Measurements from ENCODE around the gene PIP5KL1.

PIP5KL1 gene

DNA sequence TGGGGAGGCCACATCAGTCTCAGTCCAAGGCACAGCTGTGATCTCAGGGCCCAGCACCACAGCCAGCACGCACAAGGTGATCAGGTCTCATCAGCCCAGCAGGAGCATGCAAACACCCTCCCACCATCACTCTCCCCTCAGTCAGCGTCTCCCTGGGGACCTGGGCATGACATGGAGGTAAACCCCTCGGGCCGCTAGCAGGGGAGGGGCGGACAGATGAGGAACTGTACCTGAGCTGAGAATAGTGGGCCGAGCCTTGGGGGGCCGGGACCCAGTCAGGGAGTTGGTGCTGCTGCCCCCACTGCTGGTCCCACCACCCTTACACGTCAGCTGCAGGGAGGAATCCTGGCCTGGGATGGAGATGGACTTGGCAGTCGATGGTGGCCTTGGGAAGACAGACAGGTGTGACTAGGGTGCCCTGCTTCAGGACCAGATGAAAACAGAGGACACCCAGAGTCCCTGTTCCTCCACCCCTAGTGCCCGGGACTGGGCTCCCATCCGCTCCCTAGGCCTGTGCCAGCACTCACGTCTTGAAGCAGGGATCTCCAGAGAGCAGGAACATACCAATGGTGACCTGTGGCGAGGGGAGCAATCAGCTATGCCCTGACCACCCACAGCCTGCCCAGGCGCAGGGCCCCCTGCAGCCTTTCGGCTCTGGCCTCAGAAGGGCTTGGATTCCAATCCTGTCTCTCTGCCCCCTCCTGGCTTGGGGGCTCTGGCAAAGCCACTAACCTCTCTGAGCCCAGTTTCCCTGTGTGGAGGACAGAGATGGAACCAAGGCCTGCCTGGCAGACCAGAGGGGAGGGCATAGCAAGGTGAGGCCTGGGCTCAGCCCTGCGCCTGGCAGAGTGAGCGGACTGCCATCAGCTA is 17.5 kb upstream of the PIP5KL1 start:
- no peak for DNase-seq

DNA sequence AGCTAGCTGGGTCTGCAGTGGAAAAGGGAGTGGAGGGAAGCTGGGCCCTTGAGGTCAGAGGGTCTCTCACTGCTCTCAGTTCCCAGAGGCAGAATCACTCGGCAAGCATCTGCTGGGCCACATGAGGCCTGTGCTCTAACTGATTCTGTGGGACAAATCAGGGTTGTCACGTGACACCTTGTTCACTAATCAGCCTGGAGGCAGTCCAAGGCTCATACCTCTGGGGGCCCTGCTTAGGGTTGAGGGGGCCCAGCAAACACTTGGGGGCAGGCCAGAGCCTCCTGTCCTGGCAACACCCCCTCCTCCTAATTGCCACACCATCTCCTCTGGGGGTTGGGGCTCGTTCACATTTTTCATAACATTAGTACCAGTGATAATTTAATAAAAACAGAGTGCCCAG is 16.2 kb upstream of the PIP5KL1 start:
- DNase-seq: no peak

DNA sequence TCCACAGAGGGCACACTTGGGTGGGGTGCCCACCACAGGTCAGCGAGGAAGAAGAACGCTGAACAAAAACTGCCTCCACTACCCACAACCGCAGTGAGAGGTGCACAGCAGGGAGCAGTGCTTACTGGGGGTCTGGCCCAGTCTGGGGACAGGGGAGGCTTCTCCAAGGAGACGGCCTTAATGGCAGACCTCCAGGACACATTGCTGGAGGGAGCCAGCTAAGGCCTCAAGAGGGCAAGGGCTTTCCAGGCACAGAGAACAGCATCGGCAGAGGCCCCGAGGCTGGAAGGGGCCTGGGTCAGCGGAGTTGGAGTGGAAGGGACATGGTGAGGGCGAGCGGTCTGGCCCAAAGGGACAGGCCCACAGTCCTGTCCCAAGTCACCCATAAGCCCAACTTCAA is 15.4 kb upstream of the PIP5KL1 start:
- DNase-seq: no peak

DNA sequence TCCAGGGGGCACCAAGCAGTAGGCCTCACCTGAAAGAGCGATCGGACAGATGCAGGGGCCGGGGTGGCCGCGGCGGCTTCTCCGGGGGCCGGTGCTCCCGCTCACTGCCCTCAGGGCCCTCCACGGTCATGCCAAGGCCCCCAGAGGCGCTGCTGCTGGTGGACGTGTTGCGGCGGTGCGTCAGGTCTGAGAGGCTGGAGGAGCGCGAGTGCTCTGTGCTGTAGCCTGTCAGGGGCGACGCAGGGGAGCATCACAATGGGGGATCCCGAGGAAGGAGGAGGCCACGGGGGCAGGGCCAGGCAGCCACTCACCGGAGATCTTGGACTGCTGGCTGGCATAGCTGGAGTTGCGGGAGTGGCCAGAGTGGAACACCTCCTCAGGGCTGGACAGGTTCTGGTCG is 14.8 kb upstream of the PIP5KL1 start:
- DNase-seq: no peak

DNA sequence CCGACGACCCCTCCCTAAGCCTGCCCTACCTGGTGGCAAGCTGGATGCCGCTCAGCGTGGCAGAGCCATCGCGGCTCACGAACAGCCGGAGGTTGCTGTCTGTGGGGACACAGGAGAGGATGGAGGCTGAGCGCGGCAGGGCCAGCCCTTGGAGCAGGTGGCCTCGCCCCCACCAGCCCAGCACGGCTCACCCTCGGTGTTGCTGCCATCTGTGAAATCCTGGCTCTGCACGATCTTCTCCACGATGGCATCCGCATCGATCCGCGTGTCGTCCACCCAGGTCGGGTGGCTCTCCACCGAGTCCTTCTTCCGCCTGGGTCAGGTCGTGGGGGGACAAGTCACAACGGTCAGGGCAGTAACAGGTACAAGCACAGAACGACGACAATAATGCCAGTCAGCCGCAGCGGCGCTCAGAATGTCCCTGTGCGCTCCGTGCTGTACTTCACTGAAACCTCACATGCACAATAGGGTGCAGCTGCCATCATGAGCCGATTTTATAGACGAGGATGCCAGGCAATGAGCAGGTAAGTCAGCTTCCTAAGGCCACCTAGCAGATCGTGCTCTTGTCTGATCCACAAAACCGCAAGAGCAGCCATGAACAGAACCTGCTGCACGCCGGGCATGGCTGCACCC is 14.1 kb upstream of the PIP5KL1 start:
- DNase-seq: no peak

DNA sequence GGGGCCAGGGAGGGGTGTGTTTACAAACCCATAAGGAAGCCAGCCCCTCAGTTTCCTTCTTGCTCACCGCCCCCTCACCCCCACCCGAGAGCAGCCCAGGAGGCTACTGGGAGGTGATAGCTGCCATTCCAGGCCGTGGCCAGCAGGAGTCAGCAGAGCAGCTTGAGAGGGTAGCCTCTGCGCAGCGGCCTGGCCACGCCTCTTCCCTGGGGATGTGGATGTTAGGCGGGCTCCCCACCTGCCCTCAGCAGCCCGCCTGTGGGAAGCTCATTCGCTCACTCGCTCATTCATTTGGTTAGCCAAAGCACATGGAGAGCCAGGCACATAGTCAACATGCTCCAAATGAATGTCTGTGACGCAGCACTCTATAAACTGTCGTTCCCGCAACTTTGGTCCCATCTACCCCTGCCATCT is 13.2 kb upstream of the PIP5KL1 start:
- DNase-seq: peak; percentile 82

DNA sequence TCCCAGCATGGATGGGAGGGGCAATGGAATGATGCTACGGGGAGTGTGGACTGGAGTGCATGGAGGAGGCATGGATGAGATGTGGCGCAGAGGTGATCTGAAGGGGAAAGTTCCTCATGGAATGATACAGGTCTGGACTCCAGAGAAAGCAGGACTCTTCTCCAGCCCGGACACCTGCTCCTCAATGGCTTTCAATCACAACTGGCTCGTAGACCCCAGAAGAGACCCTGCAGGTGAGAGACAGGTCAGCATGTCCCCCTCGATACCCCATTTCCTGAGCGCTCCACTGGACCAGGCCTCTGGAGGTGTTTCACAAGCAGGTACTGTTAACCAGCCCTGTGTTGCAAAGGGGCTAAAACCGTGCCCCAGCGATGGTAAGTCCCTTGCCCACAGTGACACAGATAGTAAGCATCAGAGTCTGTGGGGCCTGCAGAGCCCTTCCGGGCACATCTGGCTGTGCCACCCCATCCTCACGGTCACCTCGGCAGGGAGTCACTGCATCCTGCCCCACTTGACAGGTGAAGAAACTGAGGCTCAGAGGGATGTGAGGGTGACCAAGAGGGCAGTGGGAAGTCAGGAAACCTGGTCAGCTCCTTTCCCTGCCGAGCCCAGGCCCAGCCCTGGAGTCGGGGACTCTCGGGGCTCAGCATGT is 12.6 kb upstream of the PIP5KL1 start:
- no peak for DNase-seq

DNA sequence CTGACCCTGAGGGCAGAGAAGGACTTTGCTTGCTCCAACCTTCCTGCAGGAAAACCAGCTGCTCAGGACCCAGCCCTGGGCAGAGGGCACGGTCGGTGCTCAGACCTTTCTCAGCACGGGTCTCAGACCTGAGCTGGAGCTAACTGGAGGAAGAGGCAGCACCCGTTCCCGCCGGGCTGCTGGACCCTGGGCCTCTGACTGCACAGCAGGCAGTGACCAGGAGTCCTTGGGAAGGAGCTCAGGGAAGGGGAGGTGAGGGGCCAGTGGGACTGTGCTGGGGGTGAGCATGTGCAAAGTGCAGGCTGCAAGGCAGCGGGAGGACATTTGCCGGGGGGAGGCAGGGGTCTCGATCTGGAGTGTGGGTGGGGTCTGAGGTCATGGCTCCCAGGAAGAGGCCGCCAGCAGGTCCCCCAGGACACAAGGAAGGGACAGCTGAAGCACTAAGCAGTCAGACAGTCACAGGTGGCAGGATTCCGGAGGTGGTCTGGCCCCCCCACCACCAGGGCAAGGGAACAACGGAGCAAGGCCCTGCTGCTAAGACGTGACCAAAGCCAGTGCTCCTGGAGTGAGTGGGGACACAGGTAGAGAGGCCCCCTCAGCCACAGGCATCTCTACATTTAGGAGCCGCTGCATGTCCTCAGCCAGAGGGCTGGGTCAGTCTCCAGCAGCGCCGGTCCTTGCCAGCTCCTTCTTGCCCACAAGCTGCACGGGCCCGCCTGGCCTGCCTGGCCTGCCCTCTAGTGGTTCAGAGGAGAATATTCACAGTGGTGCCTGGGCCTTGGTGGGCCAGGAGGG is 11.8 kb upstream of the PIP5KL1 start:
- peak; percentile 69 for DNase-seq

DNA sequence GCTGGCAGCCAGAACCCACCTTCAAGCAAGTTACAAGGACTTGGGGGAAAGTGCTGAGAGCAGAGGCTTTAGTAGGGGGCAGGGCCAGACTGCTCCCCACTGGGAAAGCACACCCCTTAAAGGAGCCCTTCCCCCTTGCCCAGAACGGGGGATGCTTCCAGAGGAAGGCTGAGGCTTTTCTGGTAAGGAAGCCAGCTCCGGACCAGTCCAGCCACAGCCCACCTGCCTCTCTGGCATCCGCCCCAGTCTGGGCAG is 11.3 kb upstream of the PIP5KL1 start:
- no peak for DNase-seq

DNA sequence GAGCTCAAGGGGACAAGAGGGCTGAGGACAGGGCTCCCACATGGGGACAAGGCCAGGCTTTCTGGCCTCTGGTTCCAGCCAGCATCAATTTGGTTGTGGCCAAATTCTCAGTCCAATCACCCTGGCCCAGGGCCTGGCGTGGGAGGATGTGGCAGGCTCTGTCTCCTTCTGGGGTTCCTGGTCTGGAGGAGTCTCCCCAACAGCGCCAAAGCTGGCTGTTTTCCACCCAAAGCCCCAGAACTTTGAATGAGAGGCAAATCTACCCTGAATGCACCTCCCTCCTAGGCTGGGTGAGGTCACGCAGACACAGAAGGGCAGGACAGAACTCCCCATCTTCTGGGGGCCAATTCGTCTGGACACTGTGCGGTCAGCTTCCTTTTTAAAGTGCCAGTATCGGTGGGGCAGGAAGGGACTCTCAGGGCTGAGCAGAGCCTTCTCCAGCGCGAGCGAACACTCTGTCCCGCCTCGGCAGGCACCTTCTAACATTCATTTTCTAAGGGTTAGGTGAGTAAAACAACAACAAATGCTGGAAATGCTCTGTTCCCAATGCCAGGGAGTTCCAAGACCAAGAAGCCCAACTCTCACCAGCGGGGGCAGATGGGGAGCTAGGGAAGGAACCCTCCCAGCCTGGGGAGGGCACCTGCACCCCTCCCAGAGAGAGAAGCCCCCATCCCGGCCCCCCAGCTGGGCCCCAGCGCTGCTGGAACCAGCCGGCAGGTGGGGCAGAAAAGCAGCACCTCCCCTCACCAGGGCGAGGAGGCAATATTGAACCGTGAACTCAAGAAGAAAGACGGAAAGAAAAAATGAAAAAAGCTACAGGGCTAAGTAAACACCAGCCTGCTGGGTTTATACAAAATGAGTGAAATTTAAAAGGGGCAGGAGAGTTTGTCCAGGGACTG is 10.7 kb upstream of the PIP5KL1 start:
- DNase-seq: no peak

DNA sequence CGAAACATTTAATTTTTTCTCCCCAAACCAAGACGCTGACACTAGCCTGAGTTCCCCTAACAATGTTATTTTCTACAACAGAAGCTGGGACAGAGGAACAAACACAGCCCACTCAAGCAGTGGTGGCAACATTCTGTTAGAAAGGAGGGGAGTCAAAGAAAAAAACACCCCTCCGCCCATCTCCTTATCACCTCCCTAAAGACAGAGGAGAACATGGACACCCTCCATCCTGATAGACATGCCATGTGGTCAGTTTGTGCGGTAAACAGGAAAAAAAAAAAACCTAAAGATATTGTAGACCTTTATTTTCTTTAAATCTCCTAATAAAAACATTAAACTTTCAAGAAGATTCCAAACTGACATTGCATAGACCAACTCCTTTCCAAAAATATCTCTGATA is 10.0 kb upstream of the PIP5KL1 start:
- no peak for DNase-seq

DNA sequence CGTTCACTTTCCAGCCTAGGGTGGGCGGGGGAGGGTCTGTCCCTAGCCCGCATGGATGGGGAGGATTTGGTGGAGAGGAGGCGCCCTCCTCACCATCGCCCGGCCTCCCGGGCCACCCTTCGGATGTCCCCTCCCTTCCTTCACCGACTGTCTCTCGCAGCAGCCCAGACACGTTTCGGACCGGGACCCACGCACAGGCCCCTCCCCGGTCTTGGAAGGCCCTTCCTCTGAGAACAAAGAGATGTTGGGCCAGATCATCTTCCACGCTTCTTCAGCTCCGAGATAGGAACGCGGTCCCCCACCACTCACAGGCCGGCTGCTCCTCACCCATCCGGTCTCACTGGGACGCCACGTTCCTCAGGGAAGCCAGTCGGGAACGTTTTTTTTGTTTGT is 7.7 kb upstream of the PIP5KL1 start:
- peak; percentile 67 for DNase-seq

DNA sequence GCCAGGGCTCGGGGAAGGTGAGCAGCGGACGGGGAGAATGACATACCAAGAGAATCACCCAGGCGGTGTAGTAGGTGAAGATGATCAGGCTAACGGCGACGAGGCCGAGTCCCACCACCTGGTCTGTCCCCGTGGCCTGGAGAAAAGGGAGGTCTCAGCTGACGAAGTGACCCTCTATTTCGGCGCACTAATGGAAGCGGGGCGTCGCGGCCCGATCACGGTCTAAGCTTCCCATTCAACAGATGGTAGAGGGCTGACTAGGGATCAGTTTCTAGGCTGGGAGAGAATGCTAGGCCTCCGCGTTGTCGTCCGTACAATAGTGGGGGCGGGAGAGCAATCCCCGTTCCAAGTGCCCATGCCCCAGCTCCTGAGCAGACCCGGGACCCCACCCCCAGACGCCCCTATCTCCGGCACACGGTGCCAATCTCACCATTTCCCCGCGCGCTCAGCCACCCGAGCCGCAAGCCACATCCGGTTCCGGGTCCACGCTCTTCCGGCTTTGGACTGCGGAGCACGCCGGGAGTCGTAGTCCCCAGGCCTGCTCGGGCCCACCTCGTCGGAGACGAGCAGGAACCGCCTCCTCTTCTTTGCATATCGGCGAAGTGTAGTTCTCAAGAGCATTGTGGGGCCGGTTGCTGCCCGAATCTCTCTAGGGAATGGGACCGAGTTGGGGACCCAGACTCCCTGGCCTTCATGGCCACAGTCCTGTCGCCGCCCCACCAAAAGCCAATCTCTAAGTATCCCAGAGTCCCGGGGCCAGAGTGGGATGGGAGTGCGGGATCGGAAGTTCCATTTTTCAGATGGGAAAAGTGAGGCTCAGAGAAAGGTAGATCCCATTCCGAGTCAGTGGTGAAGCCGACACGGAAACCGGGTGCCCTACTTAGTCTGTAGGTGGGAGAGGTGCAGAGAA is 7.1 kb upstream of the PIP5KL1 start, which contains the start of gene DPM2:
Gene DPM2, minus strand, starts transcription at position 467 of the 910 bp plus-strand sequence. Its CDS starts 34 bp downstream, at position 433.
- peak; percentile 93 for DNase-seq

DNA sequence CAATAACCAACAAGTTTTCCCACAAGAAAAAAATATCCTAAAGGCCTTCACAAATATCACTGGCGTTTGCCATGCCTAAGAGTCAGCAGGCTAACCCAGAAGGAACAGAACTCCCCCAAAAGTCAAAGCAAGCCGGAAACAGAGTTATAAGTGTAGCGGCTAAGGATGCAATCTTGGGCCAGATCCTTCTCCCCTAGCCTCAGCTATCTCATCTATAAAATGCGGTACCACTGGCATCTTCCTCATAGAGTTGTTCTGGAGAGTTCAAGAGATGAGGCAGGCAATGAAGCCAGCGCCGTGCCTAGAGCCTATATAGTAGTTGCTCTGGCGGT is 6.4 kb upstream of the PIP5KL1 start:
- no peak for DNase-seq

DNA sequence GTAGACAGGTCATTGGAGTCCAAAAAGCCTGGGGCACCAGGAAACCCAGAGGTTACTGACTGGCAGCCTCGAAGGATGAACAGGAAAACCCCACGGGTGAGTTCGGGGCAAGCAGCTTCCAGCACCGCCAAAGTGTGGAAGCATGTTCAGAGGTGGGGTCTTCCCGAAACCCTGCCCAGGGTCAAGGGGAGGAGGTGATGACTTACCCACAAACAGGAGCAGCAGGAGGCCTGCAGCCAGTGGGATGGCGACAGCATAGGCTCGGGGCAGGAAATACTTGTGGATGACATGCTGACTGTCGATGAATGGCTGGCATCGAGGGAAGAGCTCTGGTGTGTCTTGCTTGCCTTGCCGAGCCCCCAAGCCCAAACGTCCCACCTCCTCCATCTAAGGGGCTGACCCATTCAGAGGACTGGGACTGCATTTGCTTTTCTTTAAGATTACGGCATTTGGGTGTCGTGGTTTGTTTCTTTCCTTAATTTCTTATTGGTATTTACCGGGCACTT is 5.8 kb upstream of the PIP5KL1 start:
- DNase-seq: no peak

DNA sequence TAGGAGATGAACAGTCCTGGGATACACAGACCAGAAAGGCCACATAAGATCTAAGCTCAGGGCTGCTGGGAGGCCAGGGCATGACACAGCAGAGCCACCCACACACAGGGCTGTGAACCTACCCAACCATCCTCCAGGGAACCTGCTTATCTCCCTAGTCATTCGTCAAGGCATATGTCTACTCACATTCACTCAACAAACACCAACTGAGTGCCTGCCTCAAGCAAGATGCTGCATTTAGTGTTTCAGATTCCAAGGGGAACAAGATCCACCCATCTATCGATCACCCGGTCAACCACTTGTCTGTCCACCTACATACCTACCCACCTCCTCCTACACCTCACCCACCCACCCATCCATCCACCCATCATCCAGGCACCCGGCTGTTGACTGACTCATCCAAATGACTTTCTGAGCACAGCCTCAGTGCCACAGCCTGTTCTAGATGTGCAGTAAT is 5.2 kb upstream of the PIP5KL1 start:
- DNase-seq: no peak

DNA sequence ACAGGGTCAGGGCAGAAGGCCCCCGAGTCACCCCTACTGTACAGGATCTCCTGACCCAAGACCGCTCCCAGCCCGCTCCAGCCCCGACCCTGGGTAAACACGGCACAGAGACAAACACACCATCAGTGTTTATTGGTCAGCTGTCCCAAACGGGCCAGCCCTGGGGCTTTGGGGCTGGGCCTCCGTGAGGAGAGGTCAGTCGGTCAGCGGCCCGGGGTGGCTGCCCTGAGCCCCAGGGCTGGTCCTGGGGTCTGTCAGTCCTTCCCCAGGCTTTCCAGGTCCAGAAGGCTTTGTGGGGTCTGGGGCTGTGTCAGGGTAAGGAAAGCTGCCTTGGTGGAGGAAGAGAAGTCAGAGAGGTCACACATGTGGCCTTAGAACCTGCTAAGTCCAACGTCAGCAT is 4.4 kb upstream of the PIP5KL1 start:
- no peak for DNase-seq

DNA sequence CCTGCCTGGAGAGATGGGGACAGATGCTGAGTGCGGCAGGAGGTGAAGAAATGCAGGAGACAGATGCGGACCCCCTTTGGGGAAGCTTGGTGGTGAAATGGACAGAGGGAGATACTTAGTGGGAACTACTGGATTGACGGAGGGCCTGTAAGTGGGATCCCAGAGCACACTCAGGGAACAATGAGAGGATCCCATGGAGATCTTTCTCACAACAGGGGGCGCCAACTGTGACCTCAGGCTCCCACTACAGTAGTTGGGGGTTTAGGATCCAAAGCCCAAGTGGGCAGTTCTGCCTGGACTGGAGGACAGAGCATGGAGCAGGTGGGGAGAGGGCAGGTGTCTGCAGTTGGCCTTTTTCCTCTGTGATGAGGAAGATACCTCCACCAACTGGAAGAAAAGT is 3.7 kb upstream of the PIP5KL1 start:
- no peak for DNase-seq

DNA sequence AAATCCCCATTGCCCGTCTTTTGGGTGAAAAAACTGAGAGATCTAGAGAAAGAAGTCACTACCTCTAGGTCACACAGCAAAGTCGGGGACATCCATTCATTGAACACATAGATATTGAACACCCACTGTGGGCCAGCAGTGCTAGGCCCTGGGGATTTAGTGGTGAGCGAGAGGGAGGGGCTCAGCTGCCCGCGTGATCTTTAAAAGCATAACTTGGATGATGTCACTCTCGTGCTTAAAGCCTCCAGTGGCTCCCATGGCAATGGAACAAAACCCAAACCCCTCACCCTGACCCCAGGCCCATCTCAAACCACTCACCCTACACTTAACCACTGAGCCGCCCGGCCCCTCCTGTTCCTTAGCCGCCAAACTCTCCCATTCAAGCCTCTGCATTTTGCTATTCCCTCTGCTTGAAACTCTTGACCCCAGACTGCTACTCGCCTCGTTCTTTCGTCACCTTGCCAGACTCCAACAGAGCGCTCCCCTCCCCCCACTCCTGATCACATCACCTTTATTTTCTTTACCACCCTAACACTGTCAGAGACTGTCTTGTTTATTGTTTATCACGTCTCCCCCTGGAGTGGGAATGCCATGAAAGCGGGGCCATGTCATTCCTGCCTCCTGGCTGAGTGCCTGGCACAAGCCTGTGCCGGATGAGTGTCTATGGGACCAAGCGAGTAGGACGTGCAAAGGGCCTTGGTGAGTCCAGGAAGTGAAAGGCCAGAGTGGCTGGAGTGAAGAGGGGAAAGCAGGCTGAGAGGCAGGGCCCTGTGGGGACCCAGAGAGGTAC is 710 bp upstream of the PIP5KL1 start:
- DNase-seq: no peak

DNA sequence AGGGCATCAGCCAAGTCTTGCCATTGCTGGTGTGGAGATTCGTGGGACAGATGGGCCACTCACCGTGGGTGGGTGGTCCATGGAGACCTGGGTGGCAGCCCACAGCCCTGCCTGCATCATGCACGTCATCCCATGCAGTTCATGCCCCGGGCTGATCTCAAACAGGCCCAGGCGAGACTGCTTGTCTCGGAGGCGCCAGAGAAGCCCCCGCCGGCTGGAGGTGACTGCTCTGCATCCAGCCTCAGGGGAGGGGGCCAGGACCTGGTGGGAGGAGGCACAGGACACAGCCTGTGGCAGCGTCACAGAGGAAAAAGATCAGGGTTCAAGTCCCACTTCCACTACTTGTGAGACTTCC is 975 bp downstream of the PIP5KL1 start:
- DNase-seq: no peak

Data from right hindlimb (tissue), 1 donor.